GM12864 (cell line): ENCODE results near the gene C1orf116.

ENCODE experiments used
- DNase-seq: peaks from one replicate; pipeline ENCODE4 v3.0.0-alpha.2; 2011; ENCODE audit warnings: low read depth
- H3K4me3 ChIP-seq: 2 replicates; pipeline ENCODE4 v1.5.1; 2011; ENCODE audit warnings: mild to moderate bottlenecking, low read depth, low read length, control low read depth
- TF ChIP-seq, protein P1 (sequence below): IDR thresholded peaks from 2 replicates; pipeline ENCODE4 v1.5.1; 2011; ENCODE audit warnings: low read depth, mild to moderate bottlenecking, moderate library complexity, low read length, control low read depth, inconsistent platforms; ENCODE audit errors: missing control alignments

C1orf116 gene

DNA sequence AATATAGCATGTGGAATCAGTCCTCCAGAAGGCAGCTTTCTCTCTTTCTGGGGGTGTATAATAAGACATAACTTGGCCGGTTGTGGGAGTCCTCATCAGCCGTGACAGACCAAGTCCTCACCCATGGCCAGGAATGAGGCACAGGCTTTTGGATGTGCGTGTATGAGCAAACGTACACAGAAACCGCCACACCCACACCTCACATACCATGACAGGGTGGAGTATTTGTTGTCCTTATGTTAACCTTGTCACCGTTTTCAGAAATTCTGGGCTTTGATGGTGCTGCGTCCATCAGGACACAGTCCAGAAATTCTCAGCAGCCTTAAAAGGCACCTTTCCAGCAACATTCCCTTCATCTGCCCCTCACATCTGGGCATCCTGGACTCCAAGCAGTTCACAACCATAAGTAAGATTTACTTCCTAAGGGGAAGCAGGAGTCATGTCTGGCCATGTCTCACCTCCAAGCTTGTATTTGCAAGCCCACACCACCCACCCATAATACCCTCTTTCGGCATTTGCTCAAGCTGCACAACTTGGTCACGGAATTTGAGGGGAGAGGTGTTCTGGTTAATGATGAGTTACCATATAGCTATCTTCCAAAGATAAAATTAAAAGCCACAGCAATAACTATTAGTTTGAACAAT, 12.4 kb downstream of the C1orf116 start:
- DNase-seq = no peak
- TF ChIP-seq, protein P1, sequence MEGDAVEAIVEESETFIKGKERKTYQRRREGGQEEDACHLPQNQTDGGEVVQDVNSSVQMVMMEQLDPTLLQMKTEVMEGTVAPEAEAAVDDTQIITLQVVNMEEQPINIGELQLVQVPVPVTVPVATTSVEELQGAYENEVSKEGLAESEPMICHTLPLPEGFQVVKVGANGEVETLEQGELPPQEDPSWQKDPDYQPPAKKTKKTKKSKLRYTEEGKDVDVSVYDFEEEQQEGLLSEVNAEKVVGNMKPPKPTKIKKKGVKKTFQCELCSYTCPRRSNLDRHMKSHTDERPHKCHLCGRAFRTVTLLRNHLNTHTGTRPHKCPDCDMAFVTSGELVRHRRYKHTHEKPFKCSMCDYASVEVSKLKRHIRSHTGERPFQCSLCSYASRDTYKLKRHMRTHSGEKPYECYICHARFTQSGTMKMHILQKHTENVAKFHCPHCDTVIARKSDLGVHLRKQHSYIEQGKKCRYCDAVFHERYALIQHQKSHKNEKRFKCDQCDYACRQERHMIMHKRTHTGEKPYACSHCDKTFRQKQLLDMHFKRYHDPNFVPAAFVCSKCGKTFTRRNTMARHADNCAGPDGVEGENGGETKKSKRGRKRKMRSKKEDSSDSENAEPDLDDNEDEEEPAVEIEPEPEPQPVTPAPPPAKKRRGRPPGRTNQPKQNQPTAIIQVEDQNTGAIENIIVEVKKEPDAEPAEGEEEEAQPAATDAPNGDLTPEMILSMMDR = no peak
- H3K4me3 ChIP-seq = no peak overlapping the region

DNA sequence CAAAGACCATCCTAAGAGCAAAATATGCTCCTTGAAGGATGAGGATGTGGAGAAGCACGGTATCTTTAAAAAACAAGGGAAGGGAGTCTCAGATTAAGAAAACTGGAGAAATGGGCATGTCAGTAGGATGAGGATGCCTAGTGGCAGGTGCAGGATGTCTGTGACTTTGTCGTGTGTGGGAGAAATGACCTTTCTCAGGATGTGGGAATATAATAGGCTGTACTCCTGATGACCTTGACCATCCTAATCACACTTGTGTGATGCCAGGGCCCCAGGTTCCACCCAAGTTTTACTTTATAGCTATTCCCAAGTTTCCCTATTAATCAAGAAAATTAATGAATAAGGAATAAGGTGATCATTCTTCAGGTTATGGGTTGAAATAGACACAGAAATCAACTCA, 12.9 kb downstream of the C1orf116 start:
- TF ChIP-seq, protein P1 = no peak
- no peak for DNase-seq
- no peak overlapping the region for H3K4me3 ChIP-seq

DNA sequence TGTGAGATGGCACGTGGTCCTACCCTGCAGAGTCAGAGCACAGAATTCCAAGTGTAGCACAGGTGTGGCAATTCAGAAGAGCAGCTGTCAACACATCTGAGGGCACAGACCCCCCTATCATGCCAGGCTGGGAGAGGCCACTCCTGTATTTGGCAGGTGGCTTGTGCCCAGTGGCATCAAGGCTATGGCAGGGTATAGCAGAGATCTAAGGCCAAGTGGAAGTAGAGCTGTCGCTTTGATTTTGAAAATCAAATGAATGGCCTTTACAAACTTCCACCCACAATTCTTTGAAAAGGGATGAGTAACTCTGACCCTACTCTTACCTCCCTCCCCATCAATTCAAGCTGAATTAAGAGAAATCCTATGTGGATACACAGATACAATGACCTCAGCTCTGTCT, 13.4 kb downstream of the C1orf116 start:
- no peak overlapping the region for H3K4me3 ChIP-seq
- TF ChIP-seq, protein P1 = no peak
- DNase-seq = no peak

DNA sequence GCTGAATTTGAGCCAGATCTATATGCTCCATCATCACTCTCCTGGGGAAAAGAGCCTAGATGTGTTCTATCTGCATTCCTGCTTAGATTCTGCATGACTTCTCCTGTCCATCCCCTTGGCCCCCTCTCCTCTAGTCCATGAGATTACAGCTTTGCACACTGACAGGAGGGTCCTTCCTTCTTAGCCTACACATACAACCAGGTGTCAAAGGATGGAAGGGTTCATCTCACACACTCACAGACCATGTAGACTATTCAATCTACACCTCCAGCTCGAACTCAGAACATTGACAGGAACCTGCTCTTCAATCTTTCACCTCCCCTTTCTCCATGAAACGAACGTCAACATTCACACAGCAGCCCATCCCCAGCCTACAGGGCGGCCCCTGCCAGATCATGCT, 13.8 kb downstream of the C1orf116 start:
- DNase-seq = no peak
- TF ChIP-seq, protein P1 = no peak
- H3K4me3 ChIP-seq = no peak overlapping the region

DNA sequence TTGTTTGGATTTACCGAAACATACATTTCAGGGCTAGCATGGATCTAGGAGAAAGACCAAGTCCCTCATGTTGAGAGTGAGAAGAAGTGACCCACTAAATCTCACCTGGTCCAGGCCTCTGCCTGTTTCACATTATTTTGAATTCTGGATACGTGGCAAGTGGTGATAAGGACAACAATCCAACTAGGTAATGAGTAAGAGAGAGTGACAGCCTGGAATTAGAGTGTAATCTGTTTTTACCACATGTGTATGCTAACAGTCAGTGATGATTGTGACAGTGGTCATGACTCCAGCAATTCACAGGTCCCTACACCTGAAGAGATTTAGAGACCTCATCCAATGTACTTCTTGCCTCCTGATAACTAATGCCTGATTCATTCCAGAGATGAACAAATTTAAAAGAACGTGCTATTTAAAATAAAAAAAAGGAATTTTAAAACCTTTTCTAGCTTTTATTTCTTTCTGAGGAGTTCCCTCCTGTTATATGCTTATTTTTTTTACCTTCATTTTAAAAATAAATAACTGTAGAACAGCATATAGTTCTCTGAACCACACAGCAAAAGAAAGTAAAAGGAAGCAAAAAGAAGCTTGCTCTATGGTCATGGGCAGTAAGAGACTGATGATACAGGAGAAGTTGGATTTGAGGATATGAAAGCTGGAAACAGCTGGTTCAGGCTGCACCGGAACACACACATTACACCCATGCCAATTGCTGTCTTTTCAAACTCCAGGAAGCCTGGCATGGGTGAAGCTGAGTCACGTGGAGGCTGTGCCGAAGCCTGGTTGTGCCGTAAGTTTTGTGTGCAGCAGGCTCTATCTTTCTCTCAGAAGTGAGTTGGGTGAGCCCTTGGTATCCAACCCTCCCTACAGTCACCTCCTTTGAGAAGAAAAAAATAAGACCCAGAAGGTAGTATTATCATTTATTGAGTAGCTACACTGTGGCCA, 14.7 kb downstream of the C1orf116 start:
- TF ChIP-seq, protein P1 = no peak
- no peak overlapping the region for H3K4me3 ChIP-seq
- DNase-seq = no peak

DNA sequence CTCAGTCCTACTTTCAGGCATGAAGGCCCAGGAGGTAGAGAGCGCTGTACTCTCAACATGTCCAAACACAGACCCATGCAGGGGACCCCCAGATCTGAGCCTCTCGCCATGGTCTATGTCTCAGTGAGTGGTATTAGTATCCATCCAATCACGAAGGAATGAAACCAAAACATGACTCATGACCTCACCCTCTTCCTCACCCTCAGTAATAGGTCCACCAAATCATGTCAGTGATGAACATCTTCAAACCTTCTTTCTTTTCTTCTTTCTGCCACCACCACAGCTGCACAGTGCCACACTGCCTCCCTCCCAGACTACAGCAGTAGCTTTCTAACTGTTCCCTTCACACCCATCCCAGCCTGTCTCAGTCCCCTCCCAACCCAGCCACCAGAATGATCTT, 16.8 kb downstream of the C1orf116 start:
- no peak for DNase-seq
- H3K4me3 ChIP-seq = no peak overlapping the region
- TF ChIP-seq, protein P1 = no peak
